Right renal pelvis (tissue), 4 donors: ENCODE data around the gene IRAK1. TPM values are rescaled to one million over a fixed set of nuclear protein-coding genes. Genes with fewer than 3 reads are reported as not detected.

ENCODE experiments used
- DNase-seq, 4 donors: peaks; one replicate each; pipeline ENCODE4 v3.0.0-alpha.2; 2013; ENCODE audit warnings: low read depth in 4 of 4, low spot score in 3 of 4, missing footprints in 1 of 4
- polyA plus RNA-seq, 4 donors: library from polyadenylated mRNA; unstranded; fragments of 120-200 nt; gene quantifications; one replicate each; pipeline ENCODE4 v1.2.1, GENCODE V29; 2013; ENCODE audit not compliant: insufficient read length in 4 of 4

Gene IRAK1
- polyA plus RNA-seq, 4 donors: 48.4 to 62.2 (median 51.7) TPM

- DNase-seq: no peak
These were observed 23.5 kb upstream of the IRAK1 start for GRCh38 chrX:154043003-154043763.

DNA sequence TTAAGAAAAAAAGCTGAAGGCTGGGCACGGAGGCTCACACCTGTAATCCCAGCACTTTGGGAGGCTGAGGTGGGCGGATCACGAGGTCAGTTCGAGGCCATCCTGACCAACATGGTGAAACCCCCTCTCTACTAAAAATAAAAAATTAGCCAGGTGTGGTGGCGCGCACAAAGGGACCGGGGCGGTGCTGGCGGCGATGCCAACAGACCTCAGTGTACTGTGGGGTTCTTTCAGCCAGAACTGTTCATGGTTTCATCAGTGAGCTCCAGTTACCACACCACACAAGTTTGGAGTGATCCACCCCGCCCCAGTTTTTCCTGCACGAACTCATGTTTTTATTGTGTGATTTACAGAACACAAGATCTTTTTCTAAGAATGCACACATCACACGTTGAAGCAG lies 21.2 kb upstream of the IRAK1 start:
- no peak for DNase-seq

- DNase-seq: no peak
These were observed 20.6 kb upstream of the IRAK1 start for GRCh38 chrX:154040307-154040756.

DNA sequence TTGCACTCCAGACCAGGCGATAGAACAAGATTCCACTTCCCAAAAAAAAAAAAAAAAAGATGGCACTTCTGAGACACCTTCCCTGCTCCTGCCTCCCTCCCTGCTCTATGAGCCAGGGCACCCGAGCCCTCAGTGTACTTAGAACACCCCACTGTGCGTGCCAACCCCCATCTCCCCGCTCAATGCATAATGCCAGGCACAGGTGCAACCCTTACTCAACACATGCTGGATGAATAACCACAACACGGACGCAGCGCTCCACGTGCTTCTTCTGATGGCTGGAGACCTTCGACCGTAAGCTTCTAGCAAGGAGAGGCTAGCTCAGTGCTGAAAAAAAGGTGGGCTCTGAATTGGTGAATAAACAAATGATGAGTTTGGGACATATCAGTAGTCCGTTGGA lies 19.9 kb upstream of the IRAK1 start:
- DNase-seq: no peak

GRCh38 chrX:154038656-154039055 lies 19.0 kb upstream of the IRAK1 start:
- no peak for DNase-seq

GRCh38 chrX:154037754-154038153 lies 18.1 kb upstream of the IRAK1 start:
- no peak for DNase-seq

- DNase-seq: no peak
These were observed 16.8 kb upstream of the IRAK1 start for GRCh38 chrX:154036513-154036912.

DNA sequence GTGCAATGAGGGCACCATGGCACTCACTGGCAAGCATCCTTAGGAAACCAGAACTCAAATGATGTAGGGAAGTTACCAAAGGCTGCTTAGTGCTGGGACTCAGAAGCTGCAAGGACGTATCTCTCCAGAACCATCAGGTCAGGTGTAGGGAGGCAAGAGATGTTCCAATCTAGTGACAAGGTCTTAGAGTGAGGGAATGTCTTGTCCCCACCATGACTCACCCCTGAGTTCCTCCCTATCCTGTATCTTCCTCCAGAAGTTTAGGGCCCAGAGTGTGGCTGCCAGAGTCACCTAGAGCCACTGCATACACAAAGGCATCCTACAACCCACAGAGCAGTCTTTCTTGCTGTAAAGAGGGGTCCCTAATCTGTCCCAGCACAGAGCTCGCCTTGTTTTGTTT lies 14.1 kb upstream of the IRAK1 start:
- no peak for DNase-seq

GRCh38 chrX:154032653-154033052 lies 13.0 kb upstream of the IRAK1 start:
- no peak for DNase-seq

DNA sequence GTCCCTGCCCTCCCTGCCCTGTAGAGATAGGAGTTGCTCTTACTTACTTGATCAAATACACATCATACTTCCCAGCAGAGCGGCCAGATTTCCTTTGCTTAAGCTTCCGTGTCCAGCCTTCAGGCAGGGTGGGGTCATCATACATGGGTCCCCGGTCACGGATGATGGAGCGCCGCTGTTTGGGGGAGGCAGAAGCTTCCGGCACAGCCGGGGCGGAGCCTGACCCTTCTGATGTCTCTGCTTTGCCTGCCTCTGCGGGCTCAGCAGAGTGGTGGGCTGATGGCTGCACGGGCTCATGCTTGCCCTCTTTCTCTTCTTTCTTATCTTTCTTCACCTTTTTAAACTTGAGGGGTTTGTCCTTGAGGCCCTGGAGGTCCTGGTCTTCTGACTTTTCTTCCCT lies 12.5 kb upstream of the IRAK1 start:
- DNase-seq: no peak

- no peak for DNase-seq
These were observed 11.1 kb upstream of the IRAK1 start for GRCh38 chrX:154030715-154031305.

- no peak for DNase-seq
These were observed 10.6 kb upstream of the IRAK1 start for GRCh38 chrX:154030266-154030665.

- no peak for DNase-seq
These were observed 9.7 kb upstream of the IRAK1 start for GRCh38 chrX:154029439-154029838.

DNA sequence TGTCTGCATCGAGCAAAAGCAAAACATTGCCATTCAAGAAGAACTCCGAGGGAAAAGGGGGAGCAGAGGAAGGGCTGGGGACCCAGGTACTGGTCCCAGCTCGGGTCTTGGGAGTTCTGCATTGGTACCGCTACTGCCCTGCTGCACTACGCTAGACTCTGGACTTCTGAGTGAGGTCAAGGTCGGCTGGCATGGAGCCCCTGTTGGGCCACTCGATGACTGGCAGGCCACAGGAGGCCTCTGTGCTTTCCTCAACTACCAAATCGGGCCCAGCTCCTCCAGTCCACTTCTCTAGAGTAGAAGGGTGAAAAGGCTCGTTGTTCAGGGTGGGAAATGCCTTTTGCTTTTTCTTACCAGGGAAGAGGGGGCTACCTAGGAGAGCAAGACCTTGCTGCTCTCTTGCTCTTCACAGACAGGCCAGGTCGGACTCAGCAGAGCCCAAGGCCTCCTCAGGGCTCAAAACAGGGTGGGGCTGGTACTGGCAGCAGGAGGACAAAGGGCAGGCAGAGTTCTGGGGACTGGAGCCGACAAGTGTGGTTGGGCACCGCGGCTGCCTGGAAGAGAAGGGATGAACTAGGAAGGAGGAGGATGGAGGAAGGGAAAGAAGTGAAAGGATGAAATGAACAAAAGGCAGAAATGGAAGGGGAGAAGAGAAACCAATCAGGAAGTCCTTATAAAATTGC lies 8.9 kb upstream of the IRAK1 start:
- DNase-seq: no peak

- no peak for DNase-seq
These were observed 8.3 kb upstream of the IRAK1 start for GRCh38 chrX:154027986-154028385.

- no peak for DNase-seq
These were observed 7.3 kb upstream of the IRAK1 start for GRCh38 chrX:154027022-154027402.

DNA sequence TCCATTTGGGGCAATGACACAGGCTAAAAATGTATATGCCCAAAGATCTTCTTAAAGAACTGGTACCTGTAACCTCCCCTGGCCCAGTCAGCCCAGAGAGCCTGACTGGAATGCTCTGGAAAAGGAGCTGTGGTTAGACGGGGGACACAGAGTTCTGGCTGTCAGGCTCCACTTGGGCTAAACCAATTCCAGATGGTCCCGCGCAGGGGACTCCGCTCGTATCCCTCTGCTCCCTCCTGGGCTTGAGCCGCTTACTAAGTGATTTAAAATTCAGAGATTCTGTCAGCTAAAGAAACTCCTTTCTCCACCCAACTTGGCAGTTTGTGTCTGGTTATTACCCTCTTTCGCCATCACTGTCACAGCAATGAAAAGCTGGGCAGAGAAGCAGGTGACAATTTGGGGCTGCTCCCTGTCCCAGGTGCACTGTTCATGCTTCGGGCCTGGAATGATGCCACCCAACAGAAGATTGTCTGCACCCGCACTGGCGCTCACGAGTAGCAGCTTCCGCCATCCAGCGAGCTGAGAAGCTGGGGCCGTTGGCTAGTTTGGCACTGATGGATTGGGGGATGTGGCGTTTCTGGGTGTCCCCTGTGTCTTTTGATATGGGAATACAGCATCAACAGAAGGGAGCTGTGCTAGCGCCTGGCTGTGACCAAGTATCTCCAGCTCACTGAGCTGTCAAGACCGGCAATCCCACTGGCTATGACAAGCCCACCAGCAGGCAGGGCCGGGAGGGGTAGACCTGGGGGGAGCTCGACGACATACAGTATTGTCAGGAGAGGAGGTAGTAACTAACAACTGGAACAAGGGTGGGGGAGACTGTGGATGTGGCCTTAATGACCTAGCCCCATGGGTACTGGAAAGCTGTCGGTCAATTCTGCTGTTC lies 6.7 kb upstream of the IRAK1 start:
- DNase-seq: no peak

GRCh38 chrX:154025230-154025629 lies 5.5 kb upstream of the IRAK1 start:
- DNase-seq: no peak

- DNase-seq: no peak
These were observed 4.6 kb upstream of the IRAK1 start for GRCh38 chrX:154024271-154024670.

DNA sequence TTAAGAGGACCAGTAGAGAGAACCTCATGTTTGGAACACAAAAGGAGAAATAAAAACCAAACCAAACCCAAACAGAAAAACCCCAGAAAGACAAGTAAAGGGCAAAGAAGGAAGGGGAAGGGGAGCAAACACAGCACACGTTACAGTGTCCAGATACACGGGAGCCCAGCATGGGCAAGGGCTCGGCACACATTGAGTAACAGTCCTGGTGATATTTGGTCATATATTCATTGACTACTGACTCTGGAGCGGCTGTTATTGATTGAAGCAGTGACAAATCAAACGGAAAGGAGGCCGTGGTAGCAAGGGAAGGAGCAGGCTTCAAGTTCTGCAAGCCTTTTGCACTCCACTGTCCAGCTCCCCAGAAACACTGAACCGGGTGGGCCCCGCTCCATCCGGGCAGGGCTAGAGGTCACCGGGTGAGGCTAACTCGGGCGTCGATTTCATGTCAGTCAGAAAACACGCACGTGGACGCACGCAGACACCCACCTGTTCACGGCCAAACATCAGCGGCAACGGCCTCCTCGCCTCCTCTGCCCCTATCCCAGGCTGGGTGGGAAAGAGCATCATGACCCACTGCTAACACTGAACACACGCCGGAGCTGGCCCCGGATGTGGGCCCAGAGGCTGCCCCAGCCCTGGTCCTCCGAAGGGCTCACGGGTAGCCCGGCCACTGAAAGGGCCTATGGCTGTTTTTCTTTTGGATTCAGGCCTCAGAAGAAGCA lies 3.7 kb upstream of the IRAK1 start:
- no peak for DNase-seq
